H9 (cell line): ENCODE results near the gene C10orf143. TPM values are rescaled to one million over a fixed set of nuclear protein-coding genes. Genes with fewer than 3 reads are reported as not detected.

Source experiments
- DNase-seq: peaks from one replicate; pipeline ENCODE4 v3.0.0-alpha.2; 2017
- H2AFZ ChIP-seq: one replicate; pipeline ENCODE4 v1.6.1; 2013; ENCODE audit warnings: mild to moderate bottlenecking, low read length, control low read depth, moderate library complexity
- H2AK5ac ChIP-seq: 2 replicates; pipeline ENCODE4 v1.6.1; 2013; ENCODE audit warnings: low read length, control low read depth, mixed read lengths; ENCODE audit not compliant: insufficient read length
- H2BK120ac ChIP-seq: one replicate; pipeline ENCODE4 v1.6.1; 2013; ENCODE audit warnings: low read depth, mild to moderate bottlenecking, low read length, control low read depth, inconsistent platforms; ENCODE audit not compliant: poor library complexity, severe bottlenecking
- H2BK12ac ChIP-seq: 2 replicates; pipeline ENCODE4 v1.6.1; 2013; ENCODE audit warnings: low read length, control low read depth, mixed read lengths, low read depth; ENCODE audit not compliant: insufficient read length
- H2BK15ac ChIP-seq: 2 replicates; pipeline ENCODE4 v1.6.1; 2013; ENCODE audit warnings: low read depth, low read length, control low read depth
- H2BK20ac ChIP-seq: one replicate; pipeline ENCODE4 v1.6.1; 2013; ENCODE audit warnings: low read depth, mild to moderate bottlenecking, low read length, control low read depth, inconsistent platforms; ENCODE audit not compliant: poor library complexity, severe bottlenecking
- H2BK5ac ChIP-seq: 2 replicates; pipeline ENCODE4 v1.6.1; 2013; ENCODE audit warnings: low read length, control low read depth, mixed read lengths; ENCODE audit not compliant: insufficient read length
- H3K14ac ChIP-seq: 2 replicates; pipeline ENCODE4 v1.6.1; 2013; ENCODE audit warnings: low read length, control low read depth; ENCODE audit not compliant: insufficient read depth
- H3K18ac ChIP-seq: 2 replicates; pipeline ENCODE4 v1.6.1; 2013; ENCODE audit warnings: low read depth, mild to moderate bottlenecking, mixed read lengths, low read length, control low read depth; ENCODE audit not compliant: insufficient read length
- H3K23ac ChIP-seq: 2 replicates; pipeline ENCODE4 v1.6.1; 2013; ENCODE audit warnings: low read length, control low read depth, mixed read lengths, low read depth; ENCODE audit not compliant: insufficient read length
- H3K23me2 ChIP-seq: 2 replicates; pipeline ENCODE4 v1.6.1; 2013; ENCODE audit warnings: low read depth, mild to moderate bottlenecking, mixed read lengths, low read length, control low read depth; ENCODE audit not compliant: insufficient read length, poor library complexity, severe bottlenecking
- H3K27ac ChIP-seq: 2 replicates; pipeline ENCODE4 v1.5.1; 2013; ENCODE audit warnings: low read length, control low read depth, mixed read lengths, low read depth; ENCODE audit not compliant: insufficient read length
- H3K27me3 ChIP-seq: 2 replicates; pipeline ENCODE4 v1.6.1; 2013; ENCODE audit warnings: low read length, control low read depth, inconsistent platforms; ENCODE audit not compliant: insufficient read depth
- H3K4ac ChIP-seq: 2 replicates; pipeline ENCODE4 v1.6.1; 2013; ENCODE audit warnings: low read depth, mild to moderate bottlenecking, control low read depth, inconsistent platforms, low read length, moderate library complexity
- H3K4me1 ChIP-seq: 2 replicates; pipeline ENCODE4 v1.6.1; 2013; ENCODE audit warnings: low read length, control low read depth, inconsistent platforms; ENCODE audit not compliant: insufficient read depth
- H3K4me2 ChIP-seq: 2 replicates; pipeline ENCODE4 v1.6.1; 2013; ENCODE audit warnings: low read length, control low read depth, mixed read lengths; ENCODE audit not compliant: insufficient read length, insufficient read depth
- H3K56ac ChIP-seq: 2 replicates; pipeline ENCODE4 v1.6.1; 2013; ENCODE audit warnings: low read depth, mild to moderate bottlenecking, mixed read lengths, low read length, control low read depth; ENCODE audit not compliant: insufficient read length
- H3K79me1 ChIP-seq: 2 replicates; pipeline ENCODE4 v1.6.1; 2013; ENCODE audit warnings: low read depth, mild to moderate bottlenecking, moderate library complexity, low read length, control low read depth, inconsistent platforms; ENCODE audit not compliant: insufficient read depth, poor library complexity, severe bottlenecking
- H3K79me2 ChIP-seq: 2 replicates; pipeline ENCODE4 v1.6.1; 2013; ENCODE audit warnings: low read length, control low read depth, inconsistent platforms; ENCODE audit not compliant: insufficient read depth
- H3K9ac ChIP-seq: 2 replicates; pipeline ENCODE4 v1.6.1; 2013; ENCODE audit warnings: low read length, control low read depth, mixed read lengths; ENCODE audit not compliant: insufficient read length; ENCODE audit errors: extremely low read depth
- H3K9me3 ChIP-seq: one replicate; pipeline ENCODE4 v1.6.1; 2013; ENCODE audit warnings: low read depth, low read length, inconsistent platforms; ENCODE audit not compliant: control insufficient read depth
- H3T11ph ChIP-seq: one replicate; pipeline ENCODE4 v1.6.1; 2013; ENCODE audit warnings: mild to moderate bottlenecking, low read length, control low read depth, inconsistent platforms
- H4K20me1 ChIP-seq: one replicate; pipeline ENCODE4 v1.6.1; 2013; ENCODE audit not compliant: control insufficient read depth, insufficient read length, insufficient read depth
- H4K5ac ChIP-seq: 2 replicates; pipeline ENCODE4 v1.6.1; 2013; ENCODE audit warnings: low read depth, mild to moderate bottlenecking, mixed read lengths, low read length, control low read depth; ENCODE audit not compliant: insufficient read length
- H4K8ac ChIP-seq: replicated peaks from 2 replicates; pipeline ENCODE4 v1.6.1; 2013; ENCODE audit warnings: low read length, control low read depth, mixed read lengths, low read depth; ENCODE audit not compliant: insufficient read length
- H4K91ac ChIP-seq: 2 replicates; pipeline ENCODE4 v1.6.1; 2013; ENCODE audit warnings: low read depth, mild to moderate bottlenecking, moderate library complexity, mixed read lengths, low read length, control low read depth; ENCODE audit not compliant: insufficient read length
- H3K27ac Mint-ChIP-seq, 3 experiments: 2 replicates in 2 of 3; 3 replicates in 1 of 3; pipeline ENCODE4 v1.8.0; 2020 to 2021; ENCODE audit warnings: mixed read lengths in 3 of 3, mild to moderate bottlenecking in 1 of 3, moderate library complexity in 1 of 3
- H3K27me3 Mint-ChIP-seq: 2 replicates; pipeline ENCODE4 v1.8.0; 2021; ENCODE audit warnings: low read depth, mild to moderate bottlenecking, moderate library complexity, mixed read lengths
- H3K36me3 Mint-ChIP-seq, 3 experiments: 2 replicates in 2 of 3; 3 replicates in 1 of 3; pipeline ENCODE4 v1.8.0; 2020 to 2021; ENCODE audit warnings: low read depth in 3 of 3, mixed read lengths in 3 of 3; ENCODE audit not compliant: insufficient read depth in 1 of 3
- H3K4me1 Mint-ChIP-seq, 2 experiments: 2 replicates each; pipeline ENCODE4 v1.8.0; 2020; ENCODE audit warnings: mixed read lengths in 2 of 2
- H3K4me3 Mint-ChIP-seq, 2 experiments: 2 replicates in 1 of 2; 3 replicates in 1 of 2; pipeline ENCODE4 v1.8.0; 2020 to 2021; ENCODE audit warnings: mild to moderate bottlenecking in 2 of 2, mixed read lengths in 2 of 2, moderate library complexity in 1 of 2
- H3K9me3 Mint-ChIP-seq, 2 experiments: 2 replicates in 1 of 2; 3 replicates in 1 of 2; pipeline ENCODE4 v1.8.0; 2020; ENCODE audit warnings: mild to moderate bottlenecking in 2 of 2, mixed read lengths in 2 of 2, moderate library complexity in 1 of 2
- CTCF ChIP-seq: fragments of 200-600 bp; sonication (generic); conservative IDR thresholded peaks from 3 replicates; pipeline ENCODE4 v1.8.0; 2021; ENCODE audit warnings: antibody characterized with exemption, mild to moderate bottlenecking
- WGBS: extraction: QIAGEN DNeasy Blood & Tissue Kit; methylation state at CpG from one replicate; pipeline ENCODE4 v1.1.7; 2013; ENCODE audit warnings: missing lambda C conversion rate, low lambda C conversion rate, mixed read lengths; ENCODE audit not compliant: insufficient read length; ENCODE audit errors: extremely low coverage; 5-methylcytosine and 5-hydroxymethylcytosine counted together
- total RNA-seq: library from RNA; stranded (reverse); gene quantifications from 2 replicates; pipeline ENCODE4 v1.2.1, GENCODE V29; 2021

The C10orf143 gene
- total RNA-seq, 1 experiment from 2014 or later, result 0.94 TPM

GRCh38 chr10:130136226-130137089, 25.8 kb upstream of the C10orf143 start, which contains the start of gene GLRX3:
Gene GLRX3, plus strand, starts transcription at chr10:130136391. Its CDS starts 30 bp downstream, at chr10:130136421.
- Histone ChIP-seq H3K27ac (no peak within 1 kb of the TSS), H3K9ac (peak within 1 kb of the TSS; percentile 91), H4K20me1 (no peaks in the 10 kb centered on the region), H3K14ac (no peak within 1 kb of the TSS; the same call in 1 of the 2 replicates), H3K23me2 (peaks cover 10% of the 10 kb centered on the region), H3K4me2 (peak within 1 kb of the TSS; percentile 97), H3K79me1 (peaks cover 10% of the 10 kb centered on the region), H2BK20ac (no peak within 1 kb of the TSS), H2AFZ (no peak within 1 kb of the TSS), H2BK12ac (no peak within 1 kb of the TSS), H3K23ac (no peak within 1 kb of the TSS), H3K56ac (no peak within 1 kb of the TSS), H4K5ac (no peak within 1 kb of the TSS), H4K91ac (no peak within 1 kb of the TSS), H3K9me3 (no peaks in the 10 kb centered on the region), H4K8ac (no peak within 1 kb of the TSS), H2BK5ac (no peak within 1 kb of the TSS), H3K27me3 (no peaks in the 10 kb centered on the region), H3T11ph (no peak within 1 kb of the TSS), H2AK5ac (no peak within 1 kb of the TSS), H3K4me1 (peaks cover 2% of the 10 kb centered on the region; the same call in 1 of the 2 replicates), H3K4ac (no peak within 1 kb of the TSS), H2BK120ac (no peak within 1 kb of the TSS), H3K18ac (peak within 1 kb of the TSS; percentile 91), H2BK15ac (no peak within 1 kb of the TSS), H3K79me2 (peaks cover 27% of the 10 kb centered on the region; the same call in 1 of the 2 replicates)
- Mint-ChIP-seq H3K27me3 (peaks cover 5% of the 10 kb centered on the region), H3K36me3 (peaks cover 8 to 21% (median 9%) of the 10 kb centered on the region in 3 experiments), H3K27ac (peak within 1 kb of the TSS in 2 of 3 experiments; percentile 79 to 92; a peak in 3 of 7 replicates), H3K4me3 (peak within 1 kb of the TSS; percentile 91 to 93), H3K9me3 (no peaks in the 10 kb centered on the region), H3K4me1 (peaks cover 14 to 17% of the 10 kb centered on the region in 2 experiments)
- DNase-seq, result peak; percentile 90
- WGBS, result no CpG with 5 or more reads among the region's 96 CpGs
- TF ChIP-seq CTCF, result no peak
